ENCODE measurements around the gene IRF4.

- TF ChIP-seq CTCF (conservative IDR thresholded peaks at IDR 0.05; ENCODE audit: low read depth, low read length) (no peak), EZH2 (IDR thresholded peaks at IDR 0.05; ENCODE audit: low read length, unreplicated experiment) (no peak)
Measured at GRCh38 chr6:437037-437392, 45.5 kb downstream of the IRF4 start.
